K562 (cell line): ENCODE data around the gene HFE. TPM values are rescaled to one million over a fixed set of nuclear protein-coding genes. Genes with fewer than 3 reads are reported as not detected.

Experiments
- CBFA2T3 ChIP-seq: fragments of 450-650 bp; IDR thresholded peaks from 2 replicates; pipeline ENCODE4 v1.6.1; 2017
- COPS2 ChIP-seq: fragments of 450-650 bp; conservative IDR thresholded peaks from 2 replicates; pipeline ENCODE4 v1.6.1; 2016; ENCODE audit warnings: mild to moderate bottlenecking, moderate library complexity
- DPF2 ChIP-seq: fragments of 450-650 bp; IDR thresholded peaks from 2 replicates; pipeline ENCODE4 v1.6.1; 2016
- ESRRB ChIP-seq: fragments of 250-450 bp; sonication (Bioruptor Pico); IDR thresholded peaks from 2 replicates; pipeline ENCODE4 v1.5.0; 2020; ENCODE audit warnings: mild to moderate bottlenecking, moderate library complexity, borderline replicate concordance
- ETV6 ChIP-seq, 3 experiments: fragments of 150-350 bp in 1 of 3; sonication (generic) in 1 of 3; formaldehyde crosslinking in 1 of 3; IDR thresholded peaks; 2 replicates each; pipeline versions ENCODE4 v1.6.1 to v1.8.0; 2014 to 2022; ENCODE audit warnings: borderline replicate concordance in 2 of 3, low read depth in 2 of 3, antibody characterized with exemption in 1 of 3, low read length in 1 of 3, mild to moderate bottlenecking in 1 of 3, missing genetic modification reagents in 1 of 3
- FOXA1 ChIP-seq: fragments of 450-650 bp; IDR thresholded peaks from 2 replicates; pipeline ENCODE4 v1.6.1; 2016; ENCODE audit warnings: mild to moderate bottlenecking, borderline replicate concordance
- FOXJ3 ChIP-seq: sonication (generic); formaldehyde crosslinking; IDR thresholded peaks from 2 replicates; pipeline ENCODE4 v1.4.0; 2020; ENCODE audit warnings: mild to moderate bottlenecking, missing genetic modification reagents
- GTF2A2 ChIP-seq: IDR thresholded peaks from 2 replicates; pipeline ENCODE4 v1.6.1; 2016; ENCODE audit warnings: mild to moderate bottlenecking, missing genetic modification characterization, missing compliant biosample characterization
- KDM1A ChIP-seq, 2 experiments: fragments of 450-650 bp; IDR thresholded peaks; 2 replicates each; pipeline ENCODE4 v1.6.1; 2016; ENCODE audit warnings: mild to moderate bottlenecking in 2 of 2
- MCM5 ChIP-seq: fragments of 450-650 bp; IDR thresholded peaks from 2 replicates; pipeline ENCODE4 v1.6.1; 2016; ENCODE audit warnings: low read depth
- NRF1 ChIP-seq, 2 experiments: fragments of 450-650 bp; IDR thresholded peaks in 1 of 2; conservative IDR thresholded peaks in 1 of 2; 2 replicates each; pipeline ENCODE4 v1.6.1; 2014; ENCODE audit warnings: mild to moderate bottlenecking in 2 of 2
- POLR3G ChIP-seq: IDR thresholded peaks from 2 replicates; pipeline ENCODE4 v1.6.1; 2011; ENCODE audit not compliant: insufficient read length, insufficient replicate concordance; ENCODE audit errors: extremely low read depth
- SMARCA4 ChIP-seq: fragments of 450-650 bp; IDR thresholded peaks from 2 replicates; pipeline ENCODE4 v1.6.1; 2016
- SMARCB1 ChIP-seq: IDR thresholded peaks from 2 replicates; pipeline ENCODE4 v1.6.1; 2011; ENCODE audit warnings: improper control_type of control experiment, low read depth; ENCODE audit not compliant: insufficient read length
- SMARCE1 ChIP-seq: fragments of 450-650 bp; IDR thresholded peaks from 2 replicates; pipeline ENCODE4 v1.7.1; 2016; ENCODE audit warnings: mild to moderate bottlenecking
- TAF7 ChIP-seq: fragments of 450-650 bp; IDR thresholded peaks from 2 replicates; pipeline ENCODE4 v1.6.1; 2016; ENCODE audit warnings: missing genetic modification characterization, missing compliant biosample characterization
- TAL1 ChIP-seq: fragments of 450-650 bp; IDR thresholded peaks from 2 replicates; pipeline ENCODE4 v1.6.1; 2016; ENCODE audit warnings: mild to moderate bottlenecking
- TBL1XR1 ChIP-seq, 2 experiments: IDR thresholded peaks; 2 replicates each; pipeline ENCODE4 v1.6.1; 2012; ENCODE audit warnings: improper control_type of control experiment in 2 of 2, low read length in 2 of 2, mild to moderate bottlenecking in 1 of 2
- ZEB2 ChIP-seq: fragments of 450-650 bp; IDR thresholded peaks from 2 replicates; pipeline ENCODE4 v1.6.1; 2016
- polyA plus RNA-seq, 8 experiments: library from polyadenylated mRNA; depleted of rRNA in 4 of 8; stranded (reverse) in 5 of 8; unstranded in 3 of 8; fragments of >200 nt; fragmentation: Nextera tagmentation in 2 of 8; fragmentation: Illumina TruSeq in 1 of 8; extraction: Ambion mirVana in 2 of 8; extraction: Trizol in 1 of 8; gene quantifications; 2 replicates each; pipeline versions ENCODE4 v1.2.1 to v1.2.3, GENCODE V29; 2011 to 2014; ENCODE audit warnings: inconsistent platforms in 1 of 8, missing spikeins in 1 of 8
- total RNA-seq, 7 experiments: library from RNA; depleted of rRNA in 6 of 7; stranded (reverse); fragments of >200 nt in 6 of 7; fragmentation: Illumina TruSeq in 2 of 7; extraction: Trizol in 2 of 7; gene quantifications; 2 replicates each; pipeline versions ENCODE4 v1.2.1 to v1.2.3, GENCODE V29; 2011 to 2021; ENCODE audit warnings: low replicate concordance in 1 of 7
- TF ChIP-seq, protein P1 (sequence below): sonication (generic); formaldehyde crosslinking; IDR thresholded peaks from 2 replicates; pipeline ENCODE4 v1.8.1; 2023; ENCODE audit warnings: mild to moderate bottlenecking, missing genetic modification reagents
- TF ChIP-seq, protein P2 (sequence below): fragments of 450-650 bp; IDR thresholded peaks from 2 replicates; pipeline ENCODE4 v1.7.1; 2018; ENCODE audit warnings: mild to moderate bottlenecking, low read depth; ENCODE audit not compliant: partially characterized antibody
- TF ChIP-seq, protein P3 (sequence below), 3 experiments: IDR thresholded peaks in 2 of 3; conservative IDR thresholded peaks in 1 of 3; 2 replicates each; pipeline ENCODE4 v1.5.1; 2011 to 2012; ENCODE audit warnings: low read length in 3 of 3, mild to moderate bottlenecking in 3 of 3, control low read depth in 2 of 3, improper control_type of control experiment in 1 of 3, inconsistent platforms in 1 of 3, low read depth in 1 of 3, mixed read lengths in 1 of 3, moderate library complexity in 1 of 3; ENCODE audit not compliant: insufficient read depth in 2 of 3
- TF ChIP-seq, protein P4 (sequence below): fragments of 450-650 bp; IDR thresholded peaks from 2 replicates; pipeline ENCODE4 v1.6.1; 2017; ENCODE audit warnings: mild to moderate bottlenecking, moderate library complexity

The HFE gene
- total and polyA plus RNA-seq, 9 of the 15 experiments (the other 6 are each of a cell fraction or from before 2014, with no cell fraction given) = 0.14 to 1.2 (median 0.76) TPM

DNA sequence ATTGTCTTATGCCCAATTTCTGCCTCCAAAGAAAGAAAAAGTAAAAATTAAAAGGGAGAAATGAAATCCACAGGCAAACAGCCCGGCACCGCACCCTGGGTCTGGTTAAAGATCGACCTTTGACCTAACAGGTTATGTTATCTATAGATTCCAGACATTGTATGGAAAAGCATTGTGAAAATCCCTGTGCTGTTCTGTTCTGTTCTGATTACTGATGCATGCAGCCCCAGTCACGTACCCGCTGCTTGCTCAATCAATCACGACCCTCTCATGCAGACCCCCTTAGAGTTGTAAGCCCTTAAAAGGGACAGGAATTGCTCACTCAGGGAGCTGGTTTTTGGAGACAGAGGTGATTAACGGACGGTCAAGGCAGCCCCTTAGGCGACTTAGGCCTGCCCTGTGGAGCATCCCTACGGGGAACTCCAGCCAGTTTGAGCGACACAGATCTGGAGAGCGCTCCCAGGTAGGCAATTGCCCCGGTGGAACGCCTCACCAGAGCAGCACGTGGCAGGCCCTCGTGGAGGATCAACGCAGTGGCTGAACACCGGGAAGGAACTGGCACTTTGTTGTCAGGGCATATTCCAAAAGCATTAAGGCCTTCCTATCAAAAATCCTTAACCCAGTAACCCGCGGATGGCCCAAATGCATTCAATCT is 12.0 kb upstream of the HFE start (continued):
- TF ChIP-seq SMARCB1 (no peak), FOXA1 (no peak), TBL1XR1 (IDR thresholded peaks at IDR 0.05; ENCODE audit: low read length in 2 of 2) (no peak), KDM1A (IDR thresholded peaks at IDR 0.05) (peak; percentile 91 to 93), TAL1 (peak; percentile 82), SMARCA4 (peak; percentile 39; the same call in 1 of the 2 replicates), GTF2A2 (tag) (no peak), COPS2 (no peak), CBFA2T3 (peak; percentile 84), POLR3G (no peak), FOXJ3 (CRISPR knock-in tag) (no peak), ETV6 (IDR thresholded peaks at IDR 0.05; ENCODE audit: borderline replicate concordance in 1 of 2, low read depth in 2 of 2, low read length in 1 of 2) (no peak), ETV6 (CRISPR knock-in tag; IDR thresholded peaks at IDR 0.05; ENCODE audit: borderline replicate concordance) (no peak), DPF2 (no peak; the same call in 1 of the 2 replicates), ZEB2 (no peak), TAF7 (tag) (no peak), MCM5 (no peak), ESRRB (CRISPR knock-in tag) (no peak), NRF1 (conservative IDR thresholded peaks at IDR 0.05 in 1 of 2, IDR thresholded peaks at IDR 0.05 in 1 of 2) (no peak), SMARCE1 (no peak)
- TF ChIP-seq, protein P1, sequence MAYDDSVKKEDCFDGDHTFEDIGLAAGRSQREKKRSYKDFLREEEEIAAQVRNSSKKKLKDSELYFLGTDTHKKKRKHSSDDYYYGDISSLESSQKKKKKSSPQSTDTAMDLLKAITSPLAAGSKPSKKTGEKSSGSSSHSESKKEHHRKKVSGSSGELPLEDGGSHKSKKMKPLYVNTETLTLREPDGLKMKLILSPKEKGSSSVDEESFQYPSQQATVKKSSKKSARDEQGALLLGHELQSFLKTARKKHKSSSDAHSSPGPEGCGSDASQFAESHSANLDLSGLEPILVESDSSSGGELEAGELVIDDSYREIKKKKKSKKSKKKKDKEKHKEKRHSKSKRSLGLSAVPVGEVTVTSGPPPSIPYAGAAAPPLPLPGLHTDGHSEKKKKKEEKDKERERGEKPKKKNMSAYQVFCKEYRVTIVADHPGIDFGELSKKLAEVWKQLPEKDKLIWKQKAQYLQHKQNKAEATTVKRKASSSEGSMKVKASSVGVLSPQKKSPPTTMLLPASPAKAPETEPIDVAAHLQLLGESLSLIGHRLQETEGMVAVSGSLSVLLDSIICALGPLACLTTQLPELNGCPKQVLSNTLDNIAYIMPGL (CRISPR knock-in tag) = no peak
- TF ChIP-seq, protein P2, sequence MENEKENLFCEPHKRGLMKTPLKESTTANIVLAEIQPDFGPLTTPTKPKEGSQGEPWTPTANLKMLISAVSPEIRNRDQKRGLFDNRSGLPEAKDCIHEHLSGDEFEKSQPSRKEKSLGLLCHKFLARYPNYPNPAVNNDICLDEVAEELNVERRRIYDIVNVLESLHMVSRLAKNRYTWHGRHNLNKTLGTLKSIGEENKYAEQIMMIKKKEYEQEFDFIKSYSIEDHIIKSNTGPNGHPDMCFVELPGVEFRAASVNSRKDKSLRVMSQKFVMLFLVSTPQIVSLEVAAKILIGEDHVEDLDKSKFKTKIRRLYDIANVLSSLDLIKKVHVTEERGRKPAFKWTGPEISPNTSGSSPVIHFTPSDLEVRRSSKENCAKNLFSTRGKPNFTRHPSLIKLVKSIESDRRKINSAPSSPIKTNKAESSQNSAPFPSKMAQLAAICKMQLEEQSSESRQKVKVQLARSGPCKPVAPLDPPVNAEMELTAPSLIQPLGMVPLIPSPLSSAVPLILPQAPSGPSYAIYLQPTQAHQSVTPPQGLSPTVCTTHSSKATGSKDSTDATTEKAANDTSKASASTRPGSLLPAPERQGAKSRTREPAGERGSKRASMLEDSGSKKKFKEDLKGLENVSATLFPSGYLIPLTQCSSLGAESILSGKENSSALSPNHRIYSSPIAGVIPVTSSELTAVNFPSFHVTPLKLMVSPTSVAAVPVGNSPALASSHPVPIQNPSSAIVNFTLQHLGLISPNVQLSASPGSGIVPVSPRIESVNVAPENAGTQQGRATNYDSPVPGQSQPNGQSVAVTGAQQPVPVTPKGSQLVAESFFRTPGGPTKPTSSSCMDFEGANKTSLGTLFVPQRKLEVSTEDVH = no peak
- TF ChIP-seq, protein P3, sequence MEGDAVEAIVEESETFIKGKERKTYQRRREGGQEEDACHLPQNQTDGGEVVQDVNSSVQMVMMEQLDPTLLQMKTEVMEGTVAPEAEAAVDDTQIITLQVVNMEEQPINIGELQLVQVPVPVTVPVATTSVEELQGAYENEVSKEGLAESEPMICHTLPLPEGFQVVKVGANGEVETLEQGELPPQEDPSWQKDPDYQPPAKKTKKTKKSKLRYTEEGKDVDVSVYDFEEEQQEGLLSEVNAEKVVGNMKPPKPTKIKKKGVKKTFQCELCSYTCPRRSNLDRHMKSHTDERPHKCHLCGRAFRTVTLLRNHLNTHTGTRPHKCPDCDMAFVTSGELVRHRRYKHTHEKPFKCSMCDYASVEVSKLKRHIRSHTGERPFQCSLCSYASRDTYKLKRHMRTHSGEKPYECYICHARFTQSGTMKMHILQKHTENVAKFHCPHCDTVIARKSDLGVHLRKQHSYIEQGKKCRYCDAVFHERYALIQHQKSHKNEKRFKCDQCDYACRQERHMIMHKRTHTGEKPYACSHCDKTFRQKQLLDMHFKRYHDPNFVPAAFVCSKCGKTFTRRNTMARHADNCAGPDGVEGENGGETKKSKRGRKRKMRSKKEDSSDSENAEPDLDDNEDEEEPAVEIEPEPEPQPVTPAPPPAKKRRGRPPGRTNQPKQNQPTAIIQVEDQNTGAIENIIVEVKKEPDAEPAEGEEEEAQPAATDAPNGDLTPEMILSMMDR (IDR thresholded peaks at IDR 0.05 in 2 of 3, conservative IDR thresholded peaks at IDR 0.05 in 1 of 3; ENCODE audit: insufficient read depth in 2 of 3, low read depth in 1 of 3, low read length in 3 of 3) = no peak
- TF ChIP-seq, protein P4, sequence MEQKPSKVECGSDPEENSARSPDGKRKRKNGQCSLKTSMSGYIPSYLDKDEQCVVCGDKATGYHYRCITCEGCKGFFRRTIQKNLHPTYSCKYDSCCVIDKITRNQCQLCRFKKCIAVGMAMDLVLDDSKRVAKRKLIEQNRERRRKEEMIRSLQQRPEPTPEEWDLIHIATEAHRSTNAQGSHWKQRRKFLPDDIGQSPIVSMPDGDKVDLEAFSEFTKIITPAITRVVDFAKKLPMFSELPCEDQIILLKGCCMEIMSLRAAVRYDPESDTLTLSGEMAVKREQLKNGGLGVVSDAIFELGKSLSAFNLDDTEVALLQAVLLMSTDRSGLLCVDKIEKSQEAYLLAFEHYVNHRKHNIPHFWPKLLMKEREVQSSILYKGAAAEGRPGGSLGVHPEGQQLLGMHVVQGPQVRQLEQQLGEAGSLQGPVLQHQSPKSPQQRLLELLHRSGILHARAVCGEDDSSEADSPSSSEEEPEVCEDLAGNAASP = no peak
